ENCODE data around the gene IL34. TPM values are rescaled to one million over a fixed set of nuclear protein-coding genes. Genes with fewer than 3 reads are reported as not detected.

Gene IL34
- total and polyA plus RNA-seq, 2 experiments from 2014 or later = 4.3 to 6.6 TPM

GRCh38 chr16:70681382-70682238 lies 35.3 kb downstream of the IL34 start:
- no peaks in the 10 kb centered on the region for H3K79me2 ChIP-seq (replicated peaks; ENCODE audit: insufficient read depth)

More at GRCh38 chr16:70681382-70682238, 35.3 kb downstream of the IL34 start:
- Histone ChIP-seq H2AFZ (no peak overlapping the region), H3K9me2 (ENCODE audit: insufficient read depth) (no peaks in the 10 kb centered on the region), H4K20me1 (replicated peaks; ENCODE audit: insufficient read depth) (peaks cover 4% of the 10 kb centered on the region), H3K4me3 (no peak overlapping the region), H3K27ac (ENCODE audit: low read depth) (no peak overlapping the region), H3F3A (replicated peaks; ENCODE audit: low read depth) (peaks cover 9% of the 10 kb centered on the region; the same call in 1 of the 2 replicates), H3K27me3 (ENCODE audit: insufficient read depth) (peaks cover 8% of the 10 kb centered on the region), H3K4me1 (ENCODE audit: insufficient read depth) (peaks cover 11% of the 10 kb centered on the region), H3K4me2 (no peak overlapping the region), H3K36me3 (ENCODE audit: insufficient read depth) (no peaks in the 10 kb centered on the region)
- Mint-ChIP-seq H3K36me3 (ENCODE audit: low read depth) (0 out of 3 replicates have a peak, but pooled peaks cover 3% of the 10 kb centered on the region), H3K27me3 (ENCODE audit: insufficient read depth, low read depth, poor library complexity) (peaks cover 13% of the 10 kb centered on the region), H3K4me1 (peaks cover 17% of the 10 kb centered on the region), H3K4me3 (no peak overlapping the region), H3K9me3 (no peaks in the 10 kb centered on the region; the same call in 2 of the 3 replicates), H3K27ac (no peak overlapping the region)
- DNase-seq (ENCODE audit: low spot score) (no peak), ATAC-seq (no peak)
- TF ChIP-seq REST (IDR thresholded peaks at IDR 0.05; ENCODE audit: unreplicated experiment) (no peak), EZH2 (IDR thresholded peaks at IDR 0.05; ENCODE audit: low read depth, unreplicated experiment) (no peak), ZNF114 (CRISPR knock-in tag; IDR thresholded peaks at IDR 0.05) (no peak), CREB1 (CRISPR knock-in tag; IDR thresholded peaks at IDR 0.05; ENCODE audit: low read depth) (no peak), JUNB (IDR thresholded peaks at IDR 0.05; ENCODE audit: unreplicated experiment) (no peak), STAT1 (IDR thresholded peaks at IDR 0.05; ENCODE audit: unreplicated experiment) (no peak), EZH2phosphoT487 (IDR thresholded peaks at IDR 0.05; ENCODE audit: unreplicated experiment) (no peak), POLR2AphosphoS5 (IDR thresholded peaks at IDR 0.05; ENCODE audit: low read depth) (no peak), ZNF331 (CRISPR knock-in tag; IDR thresholded peaks at IDR 0.05; ENCODE audit: low read depth) (no peak), NANOG (IDR thresholded peaks at IDR 0.05; ENCODE audit: borderline replicate concordance) (no peak), ZNF462 (CRISPR knock-in tag; IDR thresholded peaks at IDR 0.05) (no peak)
- TF ChIP-seq, protein P1, sequence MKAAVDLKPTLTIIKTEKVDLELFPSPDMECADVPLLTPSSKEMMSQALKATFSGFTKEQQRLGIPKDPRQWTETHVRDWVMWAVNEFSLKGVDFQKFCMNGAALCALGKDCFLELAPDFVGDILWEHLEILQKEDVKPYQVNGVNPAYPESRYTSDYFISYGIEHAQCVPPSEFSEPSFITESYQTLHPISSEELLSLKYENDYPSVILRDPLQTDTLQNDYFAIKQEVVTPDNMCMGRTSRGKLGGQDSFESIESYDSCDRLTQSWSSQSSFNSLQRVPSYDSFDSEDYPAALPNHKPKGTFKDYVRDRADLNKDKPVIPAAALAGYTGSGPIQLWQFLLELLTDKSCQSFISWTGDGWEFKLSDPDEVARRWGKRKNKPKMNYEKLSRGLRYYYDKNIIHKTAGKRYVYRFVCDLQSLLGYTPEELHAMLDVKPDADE (IDR thresholded peaks at IDR 0.05) = no peak
- TF ChIP-seq, protein P2, sequence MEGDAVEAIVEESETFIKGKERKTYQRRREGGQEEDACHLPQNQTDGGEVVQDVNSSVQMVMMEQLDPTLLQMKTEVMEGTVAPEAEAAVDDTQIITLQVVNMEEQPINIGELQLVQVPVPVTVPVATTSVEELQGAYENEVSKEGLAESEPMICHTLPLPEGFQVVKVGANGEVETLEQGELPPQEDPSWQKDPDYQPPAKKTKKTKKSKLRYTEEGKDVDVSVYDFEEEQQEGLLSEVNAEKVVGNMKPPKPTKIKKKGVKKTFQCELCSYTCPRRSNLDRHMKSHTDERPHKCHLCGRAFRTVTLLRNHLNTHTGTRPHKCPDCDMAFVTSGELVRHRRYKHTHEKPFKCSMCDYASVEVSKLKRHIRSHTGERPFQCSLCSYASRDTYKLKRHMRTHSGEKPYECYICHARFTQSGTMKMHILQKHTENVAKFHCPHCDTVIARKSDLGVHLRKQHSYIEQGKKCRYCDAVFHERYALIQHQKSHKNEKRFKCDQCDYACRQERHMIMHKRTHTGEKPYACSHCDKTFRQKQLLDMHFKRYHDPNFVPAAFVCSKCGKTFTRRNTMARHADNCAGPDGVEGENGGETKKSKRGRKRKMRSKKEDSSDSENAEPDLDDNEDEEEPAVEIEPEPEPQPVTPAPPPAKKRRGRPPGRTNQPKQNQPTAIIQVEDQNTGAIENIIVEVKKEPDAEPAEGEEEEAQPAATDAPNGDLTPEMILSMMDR (conservative IDR thresholded peaks at IDR 0.05; ENCODE audit: low read depth in 2 of 2) = no peak

Measured in GM23338 (cell line).